HG03439 (cell line): ENCODE data around the gene ZNF91.
"Not testable (repeated sequence)": the region's sequence is repeated elsewhere in the genome, so short reads cannot be mapped to it uniquely, and the experiment has no call there.

ENCODE experiments used
- ATAC-seq: cut with Tn5 transposase; IDR thresholded peaks from one replicate; pipeline ENCODE4 v1.9.1; 2021; ENCODE audit warnings: mild to moderate bottlenecking, moderate library complexity; ENCODE audit not compliant: unreplicated experiment

The ZNF91 gene

GRCh38 chr19:23321403-23321802, 73.9 kb downstream of the ZNF91 start:
- ATAC-seq, result not testable (repeated sequence)

GRCh38 chr19:23319571-23319970, 75.7 kb downstream of the ZNF91 start:
- ATAC-seq, result not testable (repeated sequence)

- not testable (repeated sequence) for ATAC-seq
Observed at GRCh38 chr19:23318941-23319340, 76.3 kb downstream of the ZNF91 start.

- no peak for ATAC-seq
Observed at GRCh38 chr19:23318143-23318542, 77.1 kb downstream of the ZNF91 start.

GRCh38 chr19:23315286-23315685, 80.0 kb downstream of the ZNF91 start:
- ATAC-seq, result no peak

- no peak for ATAC-seq
Observed at GRCh38 chr19:23314505-23315251, 80.6 kb downstream of the ZNF91 start.

GRCh38 chr19:23313196-23313595, 82.1 kb downstream of the ZNF91 start:
- no peak for ATAC-seq

GRCh38 chr19:23312515-23312914, 82.8 kb downstream of the ZNF91 start:
- ATAC-seq, result no peak

- ATAC-seq, result no peak
Observed at GRCh38 chr19:23311551-23311950, 83.7 kb downstream of the ZNF91 start.

GRCh38 chr19:23310729-23311211, 84.5 kb downstream of the ZNF91 start:
- no peak for ATAC-seq

GRCh38 chr19:23309926-23310325, 85.3 kb downstream of the ZNF91 start:
- ATAC-seq, result no peak

- no peak for ATAC-seq
Observed at GRCh38 chr19:23305555-23305954, 89.7 kb downstream of the ZNF91 start.

GRCh38 chr19:23304238-23304637, 91.0 kb downstream of the ZNF91 start:
- ATAC-seq, result no peak

- no peak for ATAC-seq
Observed at GRCh38 chr19:23294141-23294540, 101.1 kb downstream of the ZNF91 start.

- ATAC-seq, result not testable (repeated sequence)
Observed at GRCh38 chr19:23289966-23290365, 105.3 kb downstream of the ZNF91 start.
